Osteocyte (in vitro differentiated cells): Measurements from ENCODE around the gene TMEM59L. TPM values are rescaled to one million over a fixed set of nuclear protein-coding genes. Genes with fewer than 3 reads are reported as not detected.

Source experiments
- DNase-seq: peaks from one replicate; pipeline ENCODE4 v3.0.0; 2021; ENCODE audit warnings: mixed read lengths; ENCODE audit not compliant: unreplicated experiment; ENCODE audit errors: extremely low spot score
- H3K27ac Mint-ChIP-seq: one replicate; pipeline ENCODE4 v1.8.0; 2021; ENCODE audit warnings: mild to moderate bottlenecking, mixed read lengths; ENCODE audit not compliant: unreplicated experiment
- H3K27me3 Mint-ChIP-seq: one replicate; pipeline ENCODE4 v1.8.0; 2021; ENCODE audit warnings: mixed read lengths; ENCODE audit not compliant: unreplicated experiment
- H3K36me3 Mint-ChIP-seq: one replicate; pipeline ENCODE4 v1.8.0; 2021; ENCODE audit warnings: mixed read lengths; ENCODE audit not compliant: unreplicated experiment
- H3K4me1 Mint-ChIP-seq: one replicate; pipeline ENCODE4 v1.8.0; 2021; ENCODE audit warnings: mixed read lengths; ENCODE audit not compliant: unreplicated experiment
- H3K4me3 Mint-ChIP-seq: one replicate; pipeline ENCODE4 v1.8.0; 2021; ENCODE audit warnings: mild to moderate bottlenecking, moderate library complexity, mixed read lengths; ENCODE audit not compliant: unreplicated experiment
- H3K9me3 Mint-ChIP-seq: one replicate; pipeline ENCODE4 v1.8.0; 2021; ENCODE audit warnings: mixed read lengths; ENCODE audit not compliant: unreplicated experiment
- CTCF ChIP-seq: fragments of 200-600 bp; sonication (generic); IDR thresholded peaks from 2 replicates; pipeline ENCODE4 v1.5.0; 2021; ENCODE audit warnings: antibody characterized with exemption, mild to moderate bottlenecking, moderate library complexity
- total RNA-seq: library from RNA; stranded (reverse); gene quantifications from 2 replicates; pipeline ENCODE4 v1.2.1, GENCODE V29; 2021

TMEM59L gene
- total RNA-seq, 1 donor from 2014 or later, result 5.9 TPM

GRCh38 chr19:18611327-18612050, 1.2 kb upstream of the TMEM59L start:
- Mint-ChIP-seq H3K36me3 (peaks cover 4% of the 10 kb centered on the region), H3K4me3 (peak overlapping the region; percentile 10), H3K4me1 (peaks cover 23% of the 10 kb centered on the region), H3K27me3 (peaks cover 50% of the 10 kb centered on the region), H3K9me3 (no peaks in the 10 kb centered on the region), H3K27ac (no peak overlapping the region)
- no peak for DNase-seq
- TF ChIP-seq CTCF, result no peak

GRCh38 chr19:18612051-18612771, 459 bp upstream of the TMEM59L start:
- H3K4me1 Mint-ChIP-seq, result peaks cover 20% of the 10 kb centered on the region
- peaks cover 4% of the 10 kb centered on the region for H3K36me3 Mint-ChIP-seq
- peaks cover 50% of the 10 kb centered on the region for H3K27me3 Mint-ChIP-seq
- H3K9me3 Mint-ChIP-seq, result no peaks in the 10 kb centered on the region
- no peak overlapping the region for H3K27ac Mint-ChIP-seq
- H3K4me3 Mint-ChIP-seq, result peak overlapping the region; percentile 73
- no peak for DNase-seq
- no peak for TF ChIP-seq CTCF

- Mint-ChIP-seq H3K9me3 (no peaks in the 10 kb centered on the region), H3K27me3 (peaks cover 37% of the 10 kb centered on the region), H3K36me3 (peaks cover 4% of the 10 kb centered on the region), H3K4me3 (peak overlapping the region; percentile 60), H3K4me1 (peaks cover 15% of the 10 kb centered on the region), H3K27ac (no peak overlapping the region)
- TF ChIP-seq CTCF, result no peak
- no peak for DNase-seq
These were observed 1.0 kb downstream of the TMEM59L start for GRCh38 chr19:18613589-18614234.

- no peak for DNase-seq
- no peak for TF ChIP-seq CTCF
- Mint-ChIP-seq H3K27ac (no peak overlapping the region), H3K9me3 (no peaks in the 10 kb centered on the region), H3K4me3 (no peak overlapping the region), H3K27me3 (peaks cover 30% of the 10 kb centered on the region), H3K36me3 (no peaks in the 10 kb centered on the region), H3K4me1 (peaks cover 14% of the 10 kb centered on the region)
These were observed 3.4 kb downstream of the TMEM59L start for GRCh38 chr19:18616023-18616422.

GRCh38 chr19:18617562-18617961, 4.9 kb downstream of the TMEM59L start:
- no peak for TF ChIP-seq CTCF
- Mint-ChIP-seq H3K27ac (no peak overlapping the region), H3K36me3 (no peaks in the 10 kb centered on the region), H3K9me3 (no peaks in the 10 kb centered on the region), H3K4me1 (peaks cover 4% of the 10 kb centered on the region), H3K27me3 (peaks cover 22% of the 10 kb centered on the region), H3K4me3 (no peak overlapping the region)
- DNase-seq, result no peak
